Breast epithelium (tissue), 4 donors: Measurements from ENCODE around the gene NIPAL3. TPM values are rescaled to one million over a fixed set of nuclear protein-coding genes. Genes with fewer than 3 reads are reported as not detected.
A peak's percentile ranks its signal among the peaks of the same experiment; 100 is the strongest.

Experiments
- DNase-seq, 2 donors: peaks; one replicate each; pipeline ENCODE4 v3.0.0-alpha.2; 2019; ENCODE audit warnings: low spot score in 2 of 2
- H3K27ac ChIP-seq, 2 donors: fragments of 200-600 bp; sonication (generic) in 1 of 2; one replicate each; pipeline ENCODE4 v1.5.1; 2016 to 2019; ENCODE audit warnings: mild to moderate bottlenecking in 1 of 2
- H3K27me3 ChIP-seq, 2 donors: fragments of 200-600 bp; sonication (generic) in 1 of 2; one replicate each; pipeline versions ENCODE4 v1.5.1 to v1.6.0; 2017 to 2019; ENCODE audit warnings: control low read depth in 1 of 2, mild to moderate bottlenecking in 1 of 2
- H3K36me3 ChIP-seq: fragments of 200-600 bp; one replicate; pipeline ENCODE4 v1.5.1; 2019
- H3K4me1 ChIP-seq, 2 donors: fragments of 200-600 bp; sonication (generic); one replicate each; pipeline ENCODE4 v1.5.1; 2016 to 2019; ENCODE audit warnings: control low read depth in 1 of 2
- H3K4me3 ChIP-seq, 3 donors: fragments of 200-600 bp; sonication (generic); 1 replicate in 2 of 3; 2 replicates in 1 of 3; pipeline ENCODE4 v1.5.1; 2016 to 2019; ENCODE audit warnings: mild to moderate bottlenecking in 3 of 3, moderate library complexity in 2 of 3
- H3K9me3 ChIP-seq, 2 donors: fragments of 200-600 bp; sonication (generic) in 1 of 2; one replicate each; pipeline ENCODE4 v1.5.1; 2016 to 2019; ENCODE audit warnings: control low read depth in 1 of 2
- POLR2A ChIP-seq: fragments of 450-650 bp; IDR thresholded peaks from one replicate; pipeline ENCODE4 v1.6.1; 2016; ENCODE audit warnings: antibody characterized with exemption, mild to moderate bottlenecking, moderate library complexity
- POLR2AphosphoS5 ChIP-seq, 3 donors: sonication (generic); formaldehyde crosslinking; IDR thresholded peaks; one replicate each; pipeline ENCODE4 v1.6.1; 2017; ENCODE audit warnings: antibody characterized with exemption in 3 of 3
- intact Hi-C: fragments of 100-400 bp; cut with DNase I; formaldehyde crosslinking; loops from one replicate; pipeline ENCODE4 v1.15.1; 2023; ENCODE audit warnings: low total_unique reads
- total RNA-seq, 3 donors: library from RNA; depleted of rRNA; stranded (reverse); fragments of >200 nt; gene quantifications; one replicate each; pipeline ENCODE4 v1.1.0, GENCODE V29; 2016
- TF ChIP-seq, protein P1 (sequence below), 3 donors: fragments of 450-650 bp; IDR thresholded peaks; one replicate each; pipeline ENCODE4 v1.5.1; 2016 to 2017; ENCODE audit warnings: antibody characterized with exemption in 3 of 3, mild to moderate bottlenecking in 3 of 3, moderate library complexity in 3 of 3

Gene NIPAL3
- total RNA-seq, 3 donors from 2014 or later: 13.4 to 67.6 (median 28.5) TPM

DNA sequence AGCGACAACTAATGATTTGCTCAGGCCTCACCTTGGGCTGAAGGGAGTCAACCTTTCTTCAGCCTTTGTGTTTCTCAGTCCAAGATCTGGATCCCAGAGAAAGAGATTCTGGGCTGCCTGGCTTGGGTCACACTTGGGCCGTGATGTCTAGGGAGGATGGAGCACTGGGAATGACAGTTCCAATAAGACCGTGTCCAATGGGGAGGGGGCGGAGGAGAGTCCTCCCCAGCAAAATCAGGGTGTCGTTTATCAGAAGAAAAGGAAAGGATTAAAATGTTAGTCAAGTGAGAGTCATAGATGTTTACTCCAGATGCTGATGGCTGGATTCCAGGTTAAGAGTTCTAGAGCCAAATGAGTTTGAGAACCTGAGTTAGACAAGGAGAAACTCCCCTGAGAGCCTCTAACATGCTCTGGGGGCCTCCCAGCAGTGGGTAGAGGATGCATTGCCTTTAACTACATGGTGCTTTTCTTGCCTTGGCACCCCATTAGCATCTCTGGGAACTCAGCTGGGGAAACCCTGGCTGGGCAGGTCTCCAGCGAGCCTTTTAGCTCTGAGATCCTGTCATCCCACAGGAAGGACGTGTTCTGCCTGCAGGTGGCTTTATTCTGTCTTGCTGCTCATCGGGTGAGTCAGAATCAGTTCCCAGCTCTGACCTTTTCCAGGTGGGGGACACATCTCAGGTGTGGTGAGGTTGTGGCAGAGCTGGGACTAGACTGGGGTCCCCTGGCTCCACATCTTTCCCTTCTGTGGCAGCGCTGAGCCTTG, 22.2 kb downstream of the NIPAL3 start:
- Histone ChIP-seq H3K9me3 (no peaks in the 10 kb centered on the region), H3K4me3 (no peak overlapping the region), H3K4me1 (peaks cover 0 to 11% of the 10 kb centered on the region in 2 donors), H3K27ac (peak overlapping the region; percentile 69 to 71), H3K36me3 (no peaks in the 10 kb centered on the region), H3K27me3 (no peaks in the 10 kb centered on the region)
- TF ChIP-seq POLR2AphosphoS5 (IDR thresholded peaks at IDR 0.05): no peak
- intact Hi-C loops: no loop called here
- no peak for DNase-seq

DNA sequence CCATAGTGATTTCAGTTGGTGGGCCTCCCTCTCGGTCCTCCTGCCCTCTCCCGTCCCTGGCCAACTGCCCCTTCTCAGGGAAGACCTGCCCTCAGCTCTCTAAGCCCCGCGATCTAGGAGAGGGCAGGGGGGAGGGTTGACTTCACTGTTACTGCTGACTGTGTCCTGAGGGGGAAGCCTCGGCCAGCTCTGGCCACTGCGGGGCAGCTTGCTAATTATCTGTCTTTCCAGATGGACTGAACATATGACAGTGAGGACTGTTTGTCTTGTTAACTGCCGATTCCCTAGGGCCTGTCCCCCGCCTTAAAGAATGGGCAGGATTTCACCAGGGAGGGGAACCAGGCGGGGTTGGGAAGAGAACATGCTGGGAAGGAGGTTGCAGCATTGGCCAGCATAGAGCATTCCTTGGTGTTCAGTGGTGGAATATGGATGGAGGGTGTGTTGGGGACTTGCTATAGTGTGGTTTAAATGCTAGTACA, 22.9 kb downstream of the NIPAL3 start:
- intact Hi-C loops: no loop called here
- no peaks in the 10 kb centered on the region for H3K27me3 ChIP-seq
- no peaks in the 10 kb centered on the region for H3K9me3 ChIP-seq
- no peak for DNase-seq
- H3K4me3 ChIP-seq: peak overlapping the region in 1 of 3 donors; percentile 17
- H3K4me1 ChIP-seq: peaks cover 0 to 11% of the 10 kb centered on the region in 2 donors
- peak overlapping the region; percentile 69 to 71 for H3K27ac ChIP-seq
- no peaks in the 10 kb centered on the region for H3K36me3 ChIP-seq
- TF ChIP-seq POLR2AphosphoS5 (IDR thresholded peaks at IDR 0.05) (peak in 1 of 3 donors; percentile 42), POLR2A (no peak)
- TF ChIP-seq, protein P1, sequence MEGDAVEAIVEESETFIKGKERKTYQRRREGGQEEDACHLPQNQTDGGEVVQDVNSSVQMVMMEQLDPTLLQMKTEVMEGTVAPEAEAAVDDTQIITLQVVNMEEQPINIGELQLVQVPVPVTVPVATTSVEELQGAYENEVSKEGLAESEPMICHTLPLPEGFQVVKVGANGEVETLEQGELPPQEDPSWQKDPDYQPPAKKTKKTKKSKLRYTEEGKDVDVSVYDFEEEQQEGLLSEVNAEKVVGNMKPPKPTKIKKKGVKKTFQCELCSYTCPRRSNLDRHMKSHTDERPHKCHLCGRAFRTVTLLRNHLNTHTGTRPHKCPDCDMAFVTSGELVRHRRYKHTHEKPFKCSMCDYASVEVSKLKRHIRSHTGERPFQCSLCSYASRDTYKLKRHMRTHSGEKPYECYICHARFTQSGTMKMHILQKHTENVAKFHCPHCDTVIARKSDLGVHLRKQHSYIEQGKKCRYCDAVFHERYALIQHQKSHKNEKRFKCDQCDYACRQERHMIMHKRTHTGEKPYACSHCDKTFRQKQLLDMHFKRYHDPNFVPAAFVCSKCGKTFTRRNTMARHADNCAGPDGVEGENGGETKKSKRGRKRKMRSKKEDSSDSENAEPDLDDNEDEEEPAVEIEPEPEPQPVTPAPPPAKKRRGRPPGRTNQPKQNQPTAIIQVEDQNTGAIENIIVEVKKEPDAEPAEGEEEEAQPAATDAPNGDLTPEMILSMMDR (IDR thresholded peaks at IDR 0.05): no peak

DNA sequence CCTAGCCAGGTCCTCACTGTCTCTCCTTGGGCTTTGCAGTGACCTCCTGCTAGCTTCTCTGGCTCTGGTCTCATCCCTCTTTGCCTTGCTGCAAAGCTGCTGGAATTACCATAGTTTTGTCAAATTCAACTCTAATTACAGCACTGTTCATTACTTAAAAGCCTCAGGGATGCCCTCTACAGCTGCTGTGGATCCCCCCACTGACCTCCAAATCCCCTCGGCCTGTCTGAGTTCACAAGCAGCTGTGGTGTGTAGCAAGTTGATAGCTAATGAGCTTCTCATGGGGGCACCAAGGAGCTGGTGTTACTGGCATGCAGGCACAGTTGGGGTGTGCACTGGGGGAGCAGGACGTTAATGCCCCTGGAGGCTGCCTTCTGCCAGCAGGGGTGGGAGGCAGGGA, 24.8 kb downstream of the NIPAL3 start:
- Histone ChIP-seq H3K4me3 (no peak overlapping the region), H3K36me3 (no peaks in the 10 kb centered on the region), H3K4me1 (peaks cover 0 to 11% of the 10 kb centered on the region in 2 donors), H3K27me3 (no peaks in the 10 kb centered on the region), H3K27ac (no peak overlapping the region), H3K9me3 (no peaks in the 10 kb centered on the region)
- DNase-seq: no peak
- TF ChIP-seq, protein P1 (IDR thresholded peaks at IDR 0.05): no peak
- no peak for TF ChIP-seq POLR2AphosphoS5 (IDR thresholded peaks at IDR 0.05)
- TF ChIP-seq POLR2A: no peak
- intact Hi-C loops: no loop called here

DNA sequence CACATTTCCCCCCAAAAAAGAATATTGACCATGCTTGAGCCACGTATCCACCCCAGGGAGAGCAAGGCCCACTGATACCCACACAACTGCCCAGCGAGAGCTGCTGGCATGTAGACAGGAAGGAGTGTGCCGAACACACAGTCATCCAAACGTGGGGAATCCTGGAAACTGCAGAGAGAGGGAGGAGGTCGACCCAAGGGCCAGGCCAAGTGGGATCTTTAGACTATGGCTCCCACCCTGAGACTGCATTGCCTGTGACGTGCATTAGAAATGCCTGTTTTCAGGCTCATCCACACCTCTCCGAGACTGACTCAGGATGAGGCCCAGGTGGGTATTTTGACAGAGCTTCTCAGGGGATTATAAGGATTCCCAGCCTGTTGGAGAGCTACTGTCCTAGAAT, 25.9 kb downstream of the NIPAL3 start:
- Histone ChIP-seq H3K27ac (peak overlapping the region in 1 of 2 donors; percentile 17), H3K27me3 (no peaks in the 10 kb centered on the region), H3K4me3 (no peak overlapping the region), H3K36me3 (no peaks in the 10 kb centered on the region), H3K4me1 (peaks cover 0 to 11% of the 10 kb centered on the region in 2 donors), H3K9me3 (no peaks in the 10 kb centered on the region)
- TF ChIP-seq POLR2A: no peak
- no peak for TF ChIP-seq POLR2AphosphoS5 (IDR thresholded peaks at IDR 0.05)
- TF ChIP-seq, protein P1 (IDR thresholded peaks at IDR 0.05): no peak
- no peak for DNase-seq
- intact Hi-C loops: no loop called here

DNA sequence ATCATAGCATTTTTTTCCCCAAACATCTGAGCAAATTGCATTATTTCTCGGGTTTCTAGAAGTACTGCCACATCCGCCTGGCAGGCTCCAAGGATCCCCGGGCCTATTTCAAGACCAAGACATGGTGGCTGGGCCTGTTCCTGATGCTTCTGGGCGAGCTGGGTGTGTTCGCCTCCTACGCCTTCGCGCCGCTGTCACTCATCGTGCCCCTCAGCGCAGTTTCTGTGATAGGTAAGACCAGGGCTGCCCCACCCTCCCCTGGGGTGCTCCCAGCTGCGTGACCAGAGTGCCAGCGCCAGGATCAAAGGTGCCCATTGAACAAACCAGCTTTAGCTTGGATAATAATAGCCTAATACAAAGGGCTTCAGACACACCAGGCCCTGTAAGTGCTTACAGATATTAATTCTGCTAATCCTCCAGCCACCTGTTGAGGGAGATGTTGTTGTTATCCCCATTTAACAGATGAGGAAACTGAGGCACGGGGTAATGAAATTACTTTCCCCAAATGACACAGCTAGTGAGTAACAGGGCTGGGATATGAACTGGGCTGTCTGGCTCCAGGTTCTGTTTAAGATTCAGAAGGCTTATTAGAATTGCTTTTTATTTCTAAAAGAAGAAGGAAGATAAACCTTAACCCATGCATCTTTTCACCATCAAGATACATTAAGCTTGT, 26.5 kb downstream of the NIPAL3 start:
- no peaks in the 10 kb centered on the region for H3K36me3 ChIP-seq
- no peaks in the 10 kb centered on the region for H3K9me3 ChIP-seq
- DNase-seq: no peak
- H3K4me3 ChIP-seq: no peak overlapping the region
- intact Hi-C loops: no loop called here
- no peak for TF ChIP-seq POLR2AphosphoS5 (IDR thresholded peaks at IDR 0.05)
- TF ChIP-seq, protein P1 (IDR thresholded peaks at IDR 0.05): no peak
- no peak for TF ChIP-seq POLR2A
- H3K27ac ChIP-seq: peak overlapping the region; percentile 17 to 27
- no peaks in the 10 kb centered on the region for H3K27me3 ChIP-seq
- H3K4me1 ChIP-seq: peaks cover 0 to 11% of the 10 kb centered on the region in 2 donors
